Mesendoderm (in vitro differentiated cells): Measurements from ENCODE around the gene SLC1A1.
"Not testable (repeated sequence)": the region's sequence is repeated elsewhere in the genome, so short reads cannot be mapped to it uniquely, and the experiment has no call there.

ENCODE experiments used
- DNase-seq: peaks from one replicate; pipeline ENCODE4 v3.0.0; 2013
- H2AK5ac ChIP-seq: 2 replicates; pipeline ENCODE4 v1.6.1; 2013; ENCODE audit warnings: low read length, inconsistent platforms
- H2BK120ac ChIP-seq: 2 replicates; pipeline ENCODE4 v1.6.1; 2013; ENCODE audit warnings: low read depth, mild to moderate bottlenecking, low read length, moderate library complexity, mixed read lengths
- H2BK15ac ChIP-seq: replicated peaks from 2 replicates; pipeline ENCODE4 v1.6.1; 2013; ENCODE audit warnings: low read depth, mild to moderate bottlenecking, moderate library complexity
- H2BK5ac ChIP-seq: 2 replicates; pipeline ENCODE4 v1.6.1; 2013; ENCODE audit warnings: low read length, inconsistent platforms
- H3K18ac ChIP-seq: 2 replicates; pipeline ENCODE4 v1.6.1; 2013; ENCODE audit warnings: mild to moderate bottlenecking, low read length, mixed read lengths
- H3K23ac ChIP-seq: one replicate; pipeline ENCODE4 v1.6.1; 2013; ENCODE audit warnings: low read length
- H3K27ac ChIP-seq: 2 replicates; pipeline ENCODE4 v1.5.1; 2013; ENCODE audit warnings: low read depth, mild to moderate bottlenecking, inconsistent platforms, low read length, moderate library complexity
- H3K27me3 ChIP-seq: 2 replicates; pipeline ENCODE4 v1.6.1; 2013; ENCODE audit warnings: low read length, control low read depth, mild to moderate bottlenecking, inconsistent platforms; ENCODE audit not compliant: insufficient read depth, poor library complexity
- H3K36me3 ChIP-seq: 2 replicates; pipeline ENCODE4 v1.6.1; 2013; ENCODE audit warnings: low read length, inconsistent platforms; ENCODE audit not compliant: control insufficient read depth, insufficient read depth
- H3K4ac ChIP-seq: one replicate; pipeline ENCODE4 v1.6.1; 2013; ENCODE audit warnings: low read depth, mild to moderate bottlenecking, low read length, moderate library complexity
- H3K4me1 ChIP-seq: 2 replicates; pipeline ENCODE4 v1.6.1; 2013; ENCODE audit warnings: low read depth, low read length, inconsistent platforms; ENCODE audit not compliant: control insufficient read depth
- H3K4me2 ChIP-seq: 2 replicates; pipeline ENCODE4 v1.6.1; 2013; ENCODE audit warnings: low read length
- H3K4me3 ChIP-seq: 2 replicates; pipeline ENCODE4 v1.5.1; 2013; ENCODE audit warnings: mild to moderate bottlenecking, low read length
- H3K56ac ChIP-seq: one replicate; pipeline ENCODE4 v1.6.1; 2013; ENCODE audit warnings: low read length
- H3K79me1 ChIP-seq: 2 replicates; pipeline ENCODE4 v1.6.1; 2013; ENCODE audit warnings: low read length, inconsistent platforms
- H3K79me2 ChIP-seq: 2 replicates; pipeline ENCODE4 v1.6.1; 2013; ENCODE audit warnings: mild to moderate bottlenecking, low read length; ENCODE audit not compliant: control insufficient read depth, insufficient read depth
- H3K9ac ChIP-seq: 2 replicates; pipeline ENCODE4 v1.6.1; 2013; ENCODE audit warnings: low read length, inconsistent platforms
- H4K5ac ChIP-seq: one replicate; pipeline ENCODE4 v1.6.1; 2013; ENCODE audit warnings: low read length
- H4K8ac ChIP-seq: one replicate; pipeline ENCODE4 v1.6.1; 2013; ENCODE audit warnings: low read depth, mild to moderate bottlenecking, control low read depth, low read length, moderate library complexity
- WGBS: extraction: QIAGEN DNeasy Blood & Tissue Kit; methylation state at CpG from one replicate; pipeline ENCODE4 v1.1.7; 2013; ENCODE audit warnings: low lambda C conversion rate, missing lambda C conversion rate; ENCODE audit not compliant: insufficient coverage; ENCODE audit errors: extremely low coverage; 5-methylcytosine and 5-hydroxymethylcytosine counted together

Gene SLC1A1

DNA sequence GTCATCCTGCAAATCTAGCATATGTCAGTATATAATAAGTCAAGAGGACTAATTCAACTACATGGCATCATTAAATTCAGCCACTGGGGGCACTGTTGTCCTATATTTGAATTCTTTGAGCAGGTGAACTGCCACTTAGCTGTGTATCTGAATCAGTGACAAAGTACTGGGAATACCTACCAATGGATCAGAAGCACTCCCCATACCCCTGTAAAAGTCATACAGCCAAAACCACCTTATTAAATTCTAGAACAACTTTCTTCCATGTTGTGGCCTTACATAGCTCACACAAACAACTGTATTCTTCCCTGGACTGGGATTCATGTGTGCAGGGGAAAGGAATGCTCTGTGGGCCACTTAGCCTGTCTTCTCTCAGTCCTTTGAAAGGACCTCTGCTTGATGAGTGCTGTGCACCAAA is 114.4 kb downstream of the SLC1A1 start:
- Histone ChIP-seq H4K5ac (no peak overlapping the region), H3K18ac (no peak overlapping the region), H3K4me2 (no peak overlapping the region), H3K56ac (no peak overlapping the region), H3K9ac (no peak overlapping the region), H3K79me2 (no peaks in the 10 kb centered on the region), H3K36me3 (no peaks in the 10 kb centered on the region), H3K23ac (no peak overlapping the region), H2BK15ac (no peak overlapping the region), H2BK120ac (no peak overlapping the region), H2AK5ac (no peak overlapping the region), H3K4me1 (no peaks in the 10 kb centered on the region), H2BK5ac (no peak overlapping the region), H3K27ac (no peak overlapping the region), H3K4me3 (no peak overlapping the region), H4K8ac (no peak overlapping the region), H3K27me3 (no peaks in the 10 kb centered on the region), H3K79me1 (no peaks in the 10 kb centered on the region), H3K4ac (no peak overlapping the region)
- DNase-seq, result peak; percentile 81

DNA sequence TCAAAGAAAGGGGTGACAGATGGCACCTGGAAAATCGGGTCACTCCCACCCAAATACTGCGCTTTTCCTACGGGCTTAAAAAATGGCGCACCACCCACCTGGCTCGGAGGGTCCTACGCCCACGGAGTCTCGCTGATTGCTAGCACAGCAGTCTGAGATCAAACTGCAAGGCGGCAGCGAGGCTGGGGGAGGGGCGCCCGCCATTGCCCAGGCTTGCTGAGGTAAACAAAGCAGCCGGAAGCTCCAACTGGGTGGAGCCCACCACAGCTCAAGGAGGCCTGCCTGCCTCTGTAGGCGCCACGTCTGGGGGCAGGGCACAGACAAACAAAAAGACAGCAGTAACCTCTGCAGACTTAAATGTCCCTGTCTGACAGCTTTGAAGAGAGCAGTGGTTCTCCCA is 115.8 kb downstream of the SLC1A1 start:
- H3K4me3 ChIP-seq, H3K18ac ChIP-seq, H3K4me1 ChIP-seq, H2BK5ac ChIP-seq, H3K4me2 ChIP-seq, H3K79me1 ChIP-seq, H3K27ac ChIP-seq, H2BK15ac ChIP-seq, H3K4ac ChIP-seq, H3K23ac ChIP-seq, H3K36me3 ChIP-seq, DNase-seq, H4K8ac ChIP-seq, H2BK120ac ChIP-seq, H3K27me3 ChIP-seq, H3K56ac ChIP-seq, H4K5ac ChIP-seq, H3K9ac ChIP-seq, H3K79me2 ChIP-seq, H2AK5ac ChIP-seq: not testable (repeated sequence)
- no CpG with 5 or more reads among the region's 15 CpGs for WGBS

DNA sequence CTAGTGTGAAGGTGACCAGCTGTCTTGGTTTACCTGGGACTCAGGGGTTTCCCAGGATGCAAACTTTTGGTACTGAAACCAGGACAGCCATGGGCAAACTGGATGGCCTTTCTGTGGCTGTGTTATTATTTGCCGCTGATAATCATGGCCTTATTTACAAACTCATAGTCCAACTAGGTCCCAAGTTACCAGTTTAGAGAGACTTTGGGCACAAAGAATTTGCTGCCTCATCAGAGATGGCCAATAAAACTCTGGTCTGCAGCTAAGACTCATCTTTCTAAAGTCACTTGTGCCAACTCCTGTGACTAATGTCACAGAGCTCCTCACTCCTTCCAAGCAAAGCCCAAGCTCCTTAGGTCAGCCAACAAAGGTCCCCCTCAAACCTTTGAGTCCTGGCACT is 124.4 kb downstream of the SLC1A1 start:
- Histone ChIP-seq H3K27ac (no peak overlapping the region), H3K18ac (no peak overlapping the region), H3K4me2 (no peak overlapping the region), H3K4me3 (no peak overlapping the region), H3K79me2 (no peaks in the 10 kb centered on the region), H4K8ac (no peak overlapping the region), H2BK5ac (no peak overlapping the region), H3K4me1 (no peaks in the 10 kb centered on the region), H2BK15ac (no peak overlapping the region), H3K79me1 (no peaks in the 10 kb centered on the region), H4K5ac (no peak overlapping the region), H3K23ac (no peak overlapping the region), H3K4ac (no peak overlapping the region), H3K27me3 (no peaks in the 10 kb centered on the region), H3K36me3 (no peaks in the 10 kb centered on the region), H2BK120ac (no peak overlapping the region), H3K9ac (no peak overlapping the region), H2AK5ac (no peak overlapping the region), H3K56ac (no peak overlapping the region)
- no CpG with 5 or more reads among the region's 1 CpG for WGBS
- no peak for DNase-seq

DNA sequence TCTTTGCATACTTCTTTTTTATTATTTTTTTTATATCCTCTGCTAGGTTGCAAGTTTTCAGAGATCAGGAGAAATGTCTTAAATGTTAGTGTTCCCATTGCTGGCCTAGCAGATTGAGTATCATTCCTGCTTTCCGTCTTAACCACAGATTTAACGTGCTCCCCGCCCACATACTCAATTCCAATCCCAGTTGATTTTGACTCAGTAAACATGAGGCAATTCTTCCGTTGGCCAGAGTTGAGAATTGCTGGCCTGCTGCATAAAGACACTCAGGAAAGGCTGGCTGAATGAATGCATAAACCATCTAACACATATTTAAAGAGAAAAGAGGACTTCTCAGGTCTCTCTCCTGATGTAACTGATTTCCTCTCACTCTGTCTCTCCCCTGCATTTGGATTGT is 125.0 kb downstream of the SLC1A1 start:
- Histone ChIP-seq H3K18ac (no peak overlapping the region), H4K5ac (no peak overlapping the region), H3K4me2 (no peak overlapping the region), H3K27me3 (no peaks in the 10 kb centered on the region), H3K23ac (no peak overlapping the region), H3K27ac (no peak overlapping the region), H3K56ac (no peak overlapping the region), H3K79me2 (no peaks in the 10 kb centered on the region), H2BK120ac (no peak overlapping the region), H2BK5ac (no peak overlapping the region), H2AK5ac (no peak overlapping the region), H3K4me3 (no peak overlapping the region), H3K79me1 (no peaks in the 10 kb centered on the region), H2BK15ac (no peak overlapping the region), H3K9ac (no peak overlapping the region), H3K4ac (no peak overlapping the region), H3K4me1 (no peaks in the 10 kb centered on the region), H3K36me3 (no peaks in the 10 kb centered on the region), H4K8ac (no peak overlapping the region)
- DNase-seq, result no peak
- no CpG with 5 or more reads among the region's 4 CpGs for WGBS

DNA sequence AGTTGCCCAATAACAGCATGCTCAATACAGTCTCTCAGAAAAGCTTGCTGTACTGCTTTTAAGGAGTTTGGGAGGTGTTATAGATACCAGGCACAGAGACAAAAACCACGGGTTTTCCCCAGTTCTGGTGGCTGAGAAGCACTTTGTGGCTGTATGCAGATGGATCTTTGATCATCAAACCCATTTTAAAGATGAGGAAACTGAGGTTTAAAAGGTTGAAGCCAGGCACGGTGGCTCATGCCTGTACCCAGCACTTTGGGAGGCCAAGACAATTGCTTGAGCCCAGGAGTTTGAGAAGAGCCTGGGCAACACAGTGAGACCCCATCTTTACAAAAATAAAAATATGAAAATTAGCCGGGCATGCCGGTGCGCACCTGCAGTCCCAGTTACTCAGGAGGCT is 125.5 kb downstream of the SLC1A1 start:
- DNase-seq, result no peak
- no peaks in the 10 kb centered on the region for H3K27me3 ChIP-seq
- no peak overlapping the region for H3K27ac ChIP-seq
- no peak overlapping the region for H3K9ac ChIP-seq
- no peak overlapping the region for H2BK120ac ChIP-seq
- H3K23ac ChIP-seq, result no peak overlapping the region
- H3K79me2 ChIP-seq, result no peaks in the 10 kb centered on the region
- no peak overlapping the region for H3K18ac ChIP-seq
- H4K5ac ChIP-seq, result no peak overlapping the region
- WGBS, result no CpG with 5 or more reads among the region's 5 CpGs
- H3K4me1 ChIP-seq, result no peaks in the 10 kb centered on the region
- H2BK15ac ChIP-seq, result no peak overlapping the region
- H3K36me3 ChIP-seq, result no peaks in the 10 kb centered on the region
- H3K4me3 ChIP-seq, result no peak overlapping the region
- no peak overlapping the region for H2AK5ac ChIP-seq
- no peak overlapping the region for H3K4me2 ChIP-seq
- no peak overlapping the region for H4K8ac ChIP-seq
- no peak overlapping the region for H3K4ac ChIP-seq
- no peak overlapping the region for H3K56ac ChIP-seq
- H2BK5ac ChIP-seq, result no peak overlapping the region
- no peaks in the 10 kb centered on the region for H3K79me1 ChIP-seq

DNA sequence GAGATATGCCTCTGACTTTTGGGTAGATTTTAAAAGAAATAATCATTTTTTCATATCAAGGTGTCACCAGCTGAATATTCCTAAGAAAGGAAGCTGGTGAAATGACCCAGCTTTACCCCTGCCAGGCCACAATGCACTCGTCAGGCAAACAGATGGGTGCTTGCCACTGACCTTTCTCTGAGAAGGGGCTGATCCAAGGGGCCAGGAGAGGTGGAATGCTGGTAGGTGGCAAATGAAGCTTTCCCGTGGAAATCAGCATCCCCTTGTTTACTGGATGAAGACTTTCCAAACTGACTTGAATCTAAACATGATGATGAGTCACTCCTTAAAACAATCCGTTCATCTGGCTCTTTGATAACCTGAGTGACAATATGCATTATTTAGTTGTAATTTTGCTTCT is 127.5 kb downstream of the SLC1A1 start:
- H3K18ac ChIP-seq, result no peak overlapping the region
- H2AK5ac ChIP-seq, result no peak overlapping the region
- H3K36me3 ChIP-seq, result no peaks in the 10 kb centered on the region
- H4K5ac ChIP-seq, result no peak overlapping the region
- H3K27ac ChIP-seq, result no peak overlapping the region
- no peaks in the 10 kb centered on the region for H3K79me2 ChIP-seq
- no peaks in the 10 kb centered on the region for H3K4me1 ChIP-seq
- WGBS, result no CpG with 5 or more reads among the region's 3 CpGs
- H3K79me1 ChIP-seq, result no peaks in the 10 kb centered on the region
- H3K4ac ChIP-seq, result no peak overlapping the region
- no peak overlapping the region for H2BK15ac ChIP-seq
- H3K9ac ChIP-seq, result no peak overlapping the region
- H2BK5ac ChIP-seq, result no peak overlapping the region
- no peak overlapping the region for H4K8ac ChIP-seq
- no peak overlapping the region for H3K56ac ChIP-seq
- H3K4me3 ChIP-seq, result no peak overlapping the region
- H3K23ac ChIP-seq, result no peak overlapping the region
- no peak overlapping the region for H2BK120ac ChIP-seq
- H3K27me3 ChIP-seq, result no peaks in the 10 kb centered on the region
- no peak for DNase-seq
- H3K4me2 ChIP-seq, result no peak overlapping the region
